H1 (cell line): ENCODE data around the gene HPN. TPM values are rescaled to one million over a fixed set of nuclear protein-coding genes. Genes with fewer than 3 reads are reported as not detected.

Experiments
- BCL11A ChIP-seq, 2 experiments: IDR thresholded peaks; one replicate each; pipeline ENCODE4 v1.6.1; 2011; ENCODE audit warnings: low read depth in 2 of 2, low read length in 2 of 2, mild to moderate bottlenecking in 2 of 2
- CEBPB ChIP-seq: IDR thresholded peaks from 2 replicates; pipeline ENCODE4 v1.6.1; 2012; ENCODE audit warnings: low read depth, low read length
- CHD1 ChIP-seq: IDR thresholded peaks from 2 replicates; pipeline ENCODE4 v1.6.1; 2012; ENCODE audit warnings: low read depth, low read length, improper control_type of control experiment
- CHD7 ChIP-seq: fragments of 300-600 bp; sonication (generic); IDR thresholded peaks from 2 replicates; pipeline ENCODE4 v1.7.1; 2012; ENCODE audit warnings: low read length, moderate library complexity, mild to moderate bottlenecking, inconsistent platforms; ENCODE audit not compliant: insufficient replicate concordance
- E2F6 ChIP-seq: IDR thresholded peaks from 2 replicates; pipeline ENCODE4 v1.6.1; 2012; ENCODE audit warnings: inconsistent platforms
- GTF2F1 ChIP-seq: IDR thresholded peaks from 2 replicates; pipeline ENCODE4 v1.6.1; 2012; ENCODE audit warnings: low read depth, low read length, improper control_type of control experiment, borderline replicate concordance
- JUN ChIP-seq: IDR thresholded peaks from 2 replicates; pipeline ENCODE4 v1.6.1; 2011; ENCODE audit warnings: low read depth, mild to moderate bottlenecking, improper control_type of control experiment, low read length
- JUND ChIP-seq: IDR thresholded peaks from 2 replicates; pipeline ENCODE4 v1.6.1; 2011; ENCODE audit warnings: mild to moderate bottlenecking, improper control_type of control experiment, low read length
- SIN3A ChIP-seq, 2 experiments: IDR thresholded peaks in 1 of 2; conservative IDR thresholded peaks in 1 of 2; 2 replicates each; pipeline ENCODE4 v1.6.1; 2011 to 2012; ENCODE audit warnings: low read length in 2 of 2, improper control_type of control experiment in 1 of 2, low read depth in 1 of 2, mild to moderate bottlenecking in 1 of 2
- SIRT6 ChIP-seq: IDR thresholded peaks from one replicate; pipeline ENCODE4 v1.7.1; 2012; ENCODE audit warnings: low read length, inconsistent platforms
- TAF1 ChIP-seq: IDR thresholded peaks from 2 replicates; pipeline ENCODE4 v1.6.1; 2011; ENCODE audit warnings: mild to moderate bottlenecking, low read depth, low read length
- polyA plus RNA-seq, 7 experiments: library from polyadenylated mRNA; depleted of rRNA in 3 of 7; stranded (reverse) in 5 of 7; unstranded in 2 of 7; fragments of >200 nt in 5 of 7; fragments of 200-250 nt in 2 of 7; gene quantifications; 1 replicate in 5 of 7; 2 replicates in 1 of 7; 4 replicates in 1 of 7; pipeline versions ENCODE4 v1.2.1 to v1.2.3, GENCODE V29; 2011 to 2013; ENCODE audit warnings: missing spikeins in 2 of 7, mixed read lengths in 2 of 7
- total RNA-seq: library from RNA; stranded (reverse); fragmentation: NEBNext Ultra II Directional; extraction: Animal tissue kit (Norgen Biotek cat#: 25700); gene quantifications from 2 replicates; pipeline ENCODE4 v1.2.1, GENCODE V29; 2021

The HPN gene
- total and polyA plus RNA-seq, 2 of the 8 experiments (the other 6 are each of a cell fraction or from before 2014, with no cell fraction given) = 14.7 to 33.7 TPM

- TF ChIP-seq CHD7 (no peak), GTF2F1 (no peak), TAF1 (no peak), SIRT6 (no peak), JUN (no peak), BCL11A (IDR thresholded peaks at IDR 0.05; ENCODE audit: low read depth in 2 of 2, low read length in 2 of 2) (no peak), JUND (no peak), SIN3A (conservative IDR thresholded peaks at IDR 0.05 in 1 of 2, IDR thresholded peaks at IDR 0.05 in 1 of 2; ENCODE audit: low read depth in 1 of 2, low read length in 2 of 2) (no peak), CHD1 (no peak), E2F6 (no peak), CEBPB (no peak)
These were observed 12.3 kb downstream of the HPN start (continued) for GRCh38 chr19:35053667-35054293.
